Iris pigment epithelial cell (primary cell): ENCODE data around the gene NTMT2.
"Not testable (repeated sequence)": the region's sequence is repeated elsewhere in the genome, so short reads cannot be mapped to it uniquely, and the experiment has no call there.

Experiments
- DNase-seq: peaks from one replicate; pipeline ENCODE4 v3.0.0-alpha.2; 2011; ENCODE audit warnings: low read depth

The NTMT2 gene

GRCh38 chr1:170145770-170146676 lies at the start of gene NTMT2:
TSS of gene NTMT2 (plus strand) at chr1:170145959. CDS start at chr1:170146108, 149 bp downstream.
- DNase-seq: peak; percentile 8

- DNase-seq: no peak
Measured at GRCh38 chr1:170095976-170096748, 49.6 kb upstream of the NTMT2 start.

- DNase-seq: no peak
Measured at GRCh38 chr1:170096806-170097340, 48.9 kb upstream of the NTMT2 start.

- no peak for DNase-seq
Measured at GRCh38 chr1:170097449-170097948, 48.3 kb upstream of the NTMT2 start.

GRCh38 chr1:170113140-170113539 lies 32.6 kb upstream of the NTMT2 start:
- DNase-seq: not testable (repeated sequence)

GRCh38 chr1:170114906-170115305 lies 30.9 kb upstream of the NTMT2 start:
- DNase-seq: peak; percentile 37

GRCh38 chr1:170122366-170122765 lies 23.4 kb upstream of the NTMT2 start:
- DNase-seq: no peak

GRCh38 chr1:170125269-170125668 lies 20.5 kb upstream of the NTMT2 start:
- DNase-seq: no peak

- peak; percentile 89 for DNase-seq
Measured at GRCh38 chr1:170126696-170127095, 19.1 kb upstream of the NTMT2 start.

- no peak for DNase-seq
Measured at GRCh38 chr1:170131450-170131849, 14.3 kb upstream of the NTMT2 start.

GRCh38 chr1:170131984-170132383 lies 13.8 kb upstream of the NTMT2 start:
- no peak for DNase-seq

- DNase-seq: no peak
Measured at GRCh38 chr1:170133766-170134495, 11.8 kb upstream of the NTMT2 start.

- DNase-seq: no peak
Measured at GRCh38 chr1:170134521-170134920, 11.2 kb upstream of the NTMT2 start.

GRCh38 chr1:170140371-170140770 lies 5.4 kb upstream of the NTMT2 start:
- DNase-seq: no peak

GRCh38 chr1:170145061-170145460 lies 698 bp upstream of the NTMT2 start:
- DNase-seq: no peak

GRCh38 chr1:170146720-170147263 lies 1.0 kb downstream of the NTMT2 start:
- DNase-seq: no peak

GRCh38 chr1:170149241-170149640 lies 3.5 kb downstream of the NTMT2 start:
- no peak for DNase-seq

- no peak for DNase-seq
Measured at GRCh38 chr1:170150016-170150415, 4.3 kb downstream of the NTMT2 start.

- no peak for DNase-seq
Measured at GRCh38 chr1:170150921-170151320, 5.2 kb downstream of the NTMT2 start.

GRCh38 chr1:170153417-170153816 lies 7.7 kb downstream of the NTMT2 start:
- DNase-seq: no peak

- no peak for DNase-seq
Measured at GRCh38 chr1:170155055-170155454, 9.3 kb downstream of the NTMT2 start.

GRCh38 chr1:170156594-170156993 lies 10.8 kb downstream of the NTMT2 start:
- DNase-seq: no peak
